Parathyroid adenoma (tissue), 2 donors: ENCODE measurements around the gene NKX3-2.

ENCODE experiments used
- H2AFZ ChIP-seq: fragments of 300-600 bp; sonication (generic); one replicate; pipeline ENCODE4 v1.7.0; 2017; ENCODE audit warnings: antibody characterized with exemption, mild to moderate bottlenecking
- H3K27ac ChIP-seq: fragments of 300-600 bp; sonication (generic); one replicate; pipeline ENCODE4 v1.7.0; 2017
- H3K27me3 ChIP-seq: fragments of 300-600 bp; sonication (generic); one replicate; pipeline ENCODE4 v1.7.0; 2017; ENCODE audit warnings: low read length; ENCODE audit not compliant: control insufficient read depth, insufficient read depth
- H3K36me3 ChIP-seq: fragments of 300-600 bp; sonication (generic); one replicate; pipeline ENCODE4 v1.7.0; 2017; ENCODE audit warnings: low read length; ENCODE audit not compliant: control insufficient read depth, insufficient read depth
- H3K4me1 ChIP-seq: fragments of 300-600 bp; sonication (generic); one replicate; pipeline ENCODE4 v1.7.0; 2017; ENCODE audit warnings: control low read depth
- H3K4me2 ChIP-seq: fragments of 300-600 bp; sonication (generic); one replicate; pipeline ENCODE4 v1.7.0; 2017; ENCODE audit warnings: low read length
- H3K4me3 ChIP-seq: fragments of 300-600 bp; sonication (generic); one replicate; pipeline ENCODE4 v1.7.0; 2017; ENCODE audit warnings: low read depth, low read length
- H3K79me2 ChIP-seq: fragments of 300-600 bp; sonication (generic); one replicate; pipeline ENCODE4 v1.7.0; 2017; ENCODE audit warnings: control low read depth
- H3K9ac ChIP-seq: fragments of 300-600 bp; sonication (generic); one replicate; pipeline ENCODE4 v1.7.0; 2017; ENCODE audit warnings: mild to moderate bottlenecking
- H3K9me3 ChIP-seq: fragments of 300-600 bp; sonication (generic); one replicate; pipeline ENCODE4 v1.7.0; 2017; ENCODE audit warnings: low read length; ENCODE audit not compliant: control insufficient read depth
- TF ChIP-seq, protein P1 (sequence below): fragments of 300-600 bp; sonication (generic); IDR thresholded peaks from one replicate; pipeline ENCODE4 v1.7.0; 2017; ENCODE audit warnings: antibody characterized with exemption, mild to moderate bottlenecking
- donor health status: primary hyperparathyroidism.

NKX3-2 gene

DNA sequence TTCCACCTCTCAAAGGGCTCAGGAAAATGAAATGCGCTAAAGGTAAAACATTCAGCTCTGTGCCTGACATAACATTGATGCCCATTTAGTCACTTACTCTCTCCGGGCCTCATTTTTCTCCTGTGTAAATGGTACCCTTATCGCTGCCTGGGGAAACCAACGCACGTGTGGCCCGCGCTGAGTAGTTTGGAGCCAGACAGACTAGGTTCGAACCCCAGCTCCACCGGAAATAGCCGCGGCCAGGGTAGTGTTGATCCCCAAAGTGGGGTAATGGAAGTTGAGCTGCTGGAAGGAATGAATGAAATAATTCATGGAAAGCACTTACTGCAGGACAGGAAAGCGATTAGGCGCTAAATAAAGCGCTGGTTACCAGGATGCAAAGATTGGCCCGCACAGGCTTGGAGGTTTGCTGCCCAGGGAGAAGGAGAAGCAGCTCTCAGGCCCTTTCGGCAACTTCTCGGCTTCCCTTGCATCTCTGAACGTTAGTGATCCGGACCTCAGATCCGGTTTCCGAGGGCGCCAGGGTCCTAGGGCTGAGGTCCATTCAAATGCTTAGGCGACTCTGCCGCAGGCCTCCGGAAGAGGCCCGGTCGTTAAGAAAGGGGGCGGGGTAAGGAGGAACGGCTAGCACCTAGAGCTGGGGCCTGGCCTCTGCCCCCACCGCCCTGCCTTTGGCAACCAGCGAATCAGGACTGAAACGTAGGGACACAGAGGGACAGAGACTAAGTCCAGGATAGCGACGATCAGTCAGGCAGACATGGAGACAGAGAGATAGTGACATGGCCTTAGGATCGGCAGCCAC lies 13.3 kb downstream of the NKX3-2 start:
- Histone ChIP-seq H3K36me3 (no peaks in the 10 kb centered on the region), H3K4me3 (no peak overlapping the region), H3K27me3 (peaks cover 17% of the 10 kb centered on the region), H3K4me2 (no peak overlapping the region), H3K27ac (no peak overlapping the region), H3K9me3 (no peaks in the 10 kb centered on the region), H2AFZ (no peak overlapping the region), H3K9ac (no peak overlapping the region), H3K79me2 (no peaks in the 10 kb centered on the region), H3K4me1 (no peaks in the 10 kb centered on the region)
- TF ChIP-seq, protein P1, sequence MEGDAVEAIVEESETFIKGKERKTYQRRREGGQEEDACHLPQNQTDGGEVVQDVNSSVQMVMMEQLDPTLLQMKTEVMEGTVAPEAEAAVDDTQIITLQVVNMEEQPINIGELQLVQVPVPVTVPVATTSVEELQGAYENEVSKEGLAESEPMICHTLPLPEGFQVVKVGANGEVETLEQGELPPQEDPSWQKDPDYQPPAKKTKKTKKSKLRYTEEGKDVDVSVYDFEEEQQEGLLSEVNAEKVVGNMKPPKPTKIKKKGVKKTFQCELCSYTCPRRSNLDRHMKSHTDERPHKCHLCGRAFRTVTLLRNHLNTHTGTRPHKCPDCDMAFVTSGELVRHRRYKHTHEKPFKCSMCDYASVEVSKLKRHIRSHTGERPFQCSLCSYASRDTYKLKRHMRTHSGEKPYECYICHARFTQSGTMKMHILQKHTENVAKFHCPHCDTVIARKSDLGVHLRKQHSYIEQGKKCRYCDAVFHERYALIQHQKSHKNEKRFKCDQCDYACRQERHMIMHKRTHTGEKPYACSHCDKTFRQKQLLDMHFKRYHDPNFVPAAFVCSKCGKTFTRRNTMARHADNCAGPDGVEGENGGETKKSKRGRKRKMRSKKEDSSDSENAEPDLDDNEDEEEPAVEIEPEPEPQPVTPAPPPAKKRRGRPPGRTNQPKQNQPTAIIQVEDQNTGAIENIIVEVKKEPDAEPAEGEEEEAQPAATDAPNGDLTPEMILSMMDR, result no peak

DNA sequence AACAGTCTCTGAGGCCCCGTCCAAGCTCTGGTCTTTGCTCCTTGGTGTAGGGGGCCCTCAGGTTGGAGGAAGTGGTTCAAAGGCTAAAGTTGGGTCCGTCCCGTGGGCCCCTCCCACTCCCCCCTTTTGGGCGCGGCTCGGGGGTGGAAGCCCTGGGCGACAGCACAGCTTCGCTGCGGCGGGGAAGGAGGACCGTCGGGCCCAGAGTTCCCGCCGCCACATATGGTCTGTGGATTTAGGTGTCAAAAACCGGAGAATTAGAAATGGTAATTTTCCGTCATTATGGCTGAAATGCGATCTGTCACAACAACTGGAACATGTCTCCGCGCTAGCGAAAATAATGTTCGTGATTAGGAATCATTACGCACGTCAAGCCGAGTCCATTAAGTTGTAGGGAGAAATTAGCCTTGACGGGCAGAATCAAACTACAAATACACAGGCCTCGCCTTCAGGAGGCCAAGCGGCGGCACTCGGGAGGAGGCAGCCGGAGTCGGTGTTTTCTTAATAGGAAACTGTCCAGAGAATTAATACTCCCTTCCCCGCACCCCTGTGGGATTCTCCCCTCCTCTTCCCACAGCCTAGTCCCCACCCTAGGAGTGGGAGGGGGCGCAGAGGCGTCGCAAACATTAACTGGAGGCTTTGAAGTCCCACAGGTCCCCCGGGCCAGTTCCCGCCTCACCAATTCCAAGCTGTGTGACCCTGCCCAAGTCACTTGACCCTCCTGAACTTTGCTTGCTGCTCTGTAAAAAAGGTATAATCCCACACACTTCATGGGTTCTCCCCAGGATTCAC lies 15.0 kb downstream of the NKX3-2 start:
- no peak overlapping the region for H3K4me3 ChIP-seq
- TF ChIP-seq, protein P1, result no peak
- H3K4me2 ChIP-seq, result no peak overlapping the region
- no peak overlapping the region for H2AFZ ChIP-seq
- H3K9ac ChIP-seq, result no peak overlapping the region
- H3K27ac ChIP-seq, result no peak overlapping the region
- peaks cover 3% of the 10 kb centered on the region for H3K36me3 ChIP-seq
- no peaks in the 10 kb centered on the region for H3K4me1 ChIP-seq
- peaks cover 13% of the 10 kb centered on the region for H3K27me3 ChIP-seq
- H3K9me3 ChIP-seq, result no peaks in the 10 kb centered on the region
- no peaks in the 10 kb centered on the region for H3K79me2 ChIP-seq

GRCh38 chr4:13528821-13529127 lies 15.5 kb downstream of the NKX3-2 start:
- Histone ChIP-seq H3K9me3 (peaks cover 3% of the 10 kb centered on the region), H3K4me3 (no peak overlapping the region), H3K36me3 (peaks cover 3% of the 10 kb centered on the region), H3K27ac (no peak overlapping the region), H3K27me3 (peaks cover 17% of the 10 kb centered on the region), H3K4me2 (no peak overlapping the region), H3K9ac (no peak overlapping the region), H3K79me2 (no peaks in the 10 kb centered on the region), H3K4me1 (no peaks in the 10 kb centered on the region), H2AFZ (no peak overlapping the region)
- TF ChIP-seq, protein P1, result no peak

DNA sequence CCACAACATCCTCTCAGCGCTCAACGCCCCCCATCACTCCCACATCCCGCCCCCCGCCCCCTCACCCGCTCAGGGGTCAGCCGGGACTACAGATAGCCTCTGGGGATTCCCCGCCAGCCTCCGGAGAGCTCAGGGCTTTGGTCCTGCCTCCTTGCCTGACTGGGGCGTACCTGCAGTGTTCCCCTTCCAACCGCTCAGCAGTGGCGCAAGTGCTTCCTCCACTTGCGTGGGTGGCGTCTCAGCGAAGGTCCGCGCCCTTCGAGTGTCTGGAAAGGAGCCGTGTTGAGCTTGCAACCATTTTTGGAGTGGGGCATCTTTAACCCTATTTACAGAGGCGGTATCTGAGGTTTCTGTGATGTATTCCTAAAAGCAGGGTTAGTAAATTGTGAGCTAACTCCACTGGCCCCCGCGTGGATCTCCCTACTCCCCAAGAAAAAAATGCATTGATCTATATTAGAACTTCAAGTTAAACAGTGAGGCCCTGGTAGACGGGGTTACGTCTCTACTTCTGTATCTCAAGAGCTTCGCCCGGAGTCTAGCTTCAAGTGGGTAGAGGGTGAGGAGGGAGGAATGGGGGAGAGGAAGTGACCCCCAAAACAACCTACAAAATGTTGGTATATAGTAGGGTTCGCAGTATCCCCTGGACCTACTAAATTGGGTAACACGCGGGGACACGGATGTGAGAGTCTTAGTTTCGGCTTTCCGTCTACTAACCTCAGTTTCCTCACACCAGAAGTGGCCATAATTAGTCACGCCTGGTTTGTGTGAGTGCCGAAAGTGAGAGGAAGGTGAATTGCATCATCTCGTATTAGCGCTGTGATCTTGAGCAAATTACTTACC lies 16.1 kb downstream of the NKX3-2 start:
- H3K4me2 ChIP-seq, result no peak overlapping the region
- H3K4me3 ChIP-seq, result no peak overlapping the region
- H3K9ac ChIP-seq, result no peak overlapping the region
- TF ChIP-seq, protein P1, result no peak
- H3K4me1 ChIP-seq, result no peaks in the 10 kb centered on the region
- no peak overlapping the region for H2AFZ ChIP-seq
- H3K36me3 ChIP-seq, result peaks cover 3% of the 10 kb centered on the region
- H3K27ac ChIP-seq, result no peak overlapping the region
- H3K27me3 ChIP-seq, result peaks cover 18% of the 10 kb centered on the region
- H3K79me2 ChIP-seq, result no peaks in the 10 kb centered on the region
- H3K9me3 ChIP-seq, result peaks cover 3% of the 10 kb centered on the region
